Suppressor macrophage (primary cell): ENCODE results near the gene ZC3H7B.

Experiments
- DNase-seq, 4 experiments: peaks; one replicate each; pipeline ENCODE4 v3.0.0-alpha.2; 2020 to 2022

ZC3H7B gene

GRCh38 chr22:41332217-41332939 lies 31.1 kb downstream of the ZC3H7B start:
- no peak for DNase-seq

- no peak for DNase-seq
These were observed 32.5 kb downstream of the ZC3H7B start for GRCh38 chr22:41333806-41334205.

- no peak for DNase-seq
These were observed 32.9 kb downstream of the ZC3H7B start for GRCh38 chr22:41334215-41334614.

GRCh38 chr22:41334951-41335635 lies 33.8 kb downstream of the ZC3H7B start:
- peak in 2 of 4 experiments; percentile 3 to 13 for DNase-seq

DNA sequence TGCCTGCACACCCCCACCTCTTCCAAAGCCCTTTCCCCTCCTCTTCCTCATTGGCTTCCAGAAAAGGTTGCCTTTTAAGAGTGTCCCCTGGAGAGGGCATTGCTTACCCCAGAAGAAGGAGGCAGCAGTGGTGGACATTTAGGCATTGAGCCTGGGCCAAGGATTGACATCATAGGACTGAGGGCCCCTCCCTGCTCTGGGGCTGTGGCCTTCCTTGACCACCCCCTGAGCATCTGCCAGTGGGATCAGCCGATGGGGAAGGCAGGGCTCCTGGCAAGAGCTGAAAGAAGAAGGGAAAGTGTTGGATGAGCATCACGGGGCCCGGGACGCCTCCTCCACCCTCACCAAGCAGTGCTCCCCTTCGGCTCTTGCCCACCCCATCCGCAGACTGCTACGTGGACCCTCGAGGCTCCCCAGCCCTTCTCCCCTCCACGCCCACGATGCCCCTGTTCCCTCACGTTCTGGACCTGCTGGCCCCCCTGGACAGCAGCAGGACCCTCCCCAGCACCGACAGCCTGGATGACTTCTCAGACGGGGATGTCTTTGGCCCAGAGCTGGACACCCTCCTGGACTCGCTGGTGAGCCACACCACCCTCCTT lies 37.4 kb downstream of the ZC3H7B start:
- no peak for DNase-seq

DNA sequence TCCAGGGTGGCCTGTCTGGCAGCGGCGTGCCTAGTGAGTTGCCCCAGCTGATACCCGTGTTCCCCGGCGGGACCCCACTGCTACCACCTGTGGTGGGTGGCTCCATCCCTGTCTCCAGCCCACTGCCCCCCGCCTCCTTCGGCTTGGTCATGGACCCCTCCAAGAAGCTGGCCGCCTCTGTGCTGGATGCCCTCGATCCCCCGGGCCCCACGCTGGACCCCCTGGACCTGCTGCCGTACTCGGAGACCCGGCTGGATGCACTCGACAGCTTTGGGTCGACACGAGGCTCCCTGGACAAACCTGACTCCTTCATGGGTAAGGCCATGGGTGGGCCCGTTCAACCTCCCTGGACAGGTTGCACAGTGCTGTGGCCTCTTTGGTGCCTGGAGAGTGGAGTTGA lies 38.5 kb downstream of the ZC3H7B start:
- DNase-seq: no peak

GRCh38 chr22:41340357-41340756 lies 39.0 kb downstream of the ZC3H7B start:
- no peak for DNase-seq

DNA sequence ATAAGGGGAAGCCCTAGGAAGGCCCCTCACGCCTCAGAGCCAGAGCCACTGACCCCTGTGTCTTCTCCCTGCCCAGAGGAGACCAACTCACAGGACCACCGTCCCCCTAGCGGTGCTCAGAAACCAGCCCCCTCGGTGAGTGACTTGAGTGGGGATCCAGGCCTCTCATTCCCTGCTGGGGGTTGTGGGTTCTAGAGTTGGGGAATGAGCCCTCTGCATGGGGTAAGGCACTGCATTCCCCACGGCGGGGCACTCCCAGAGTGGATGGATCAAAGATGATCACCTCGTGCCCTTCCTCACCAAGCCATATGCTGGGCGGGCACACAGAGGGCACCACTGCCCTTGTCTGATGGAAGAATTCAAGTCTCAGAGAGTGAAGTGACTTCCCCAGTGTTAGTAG lies 39.7 kb downstream of the ZC3H7B start:
- DNase-seq: no peak

DNA sequence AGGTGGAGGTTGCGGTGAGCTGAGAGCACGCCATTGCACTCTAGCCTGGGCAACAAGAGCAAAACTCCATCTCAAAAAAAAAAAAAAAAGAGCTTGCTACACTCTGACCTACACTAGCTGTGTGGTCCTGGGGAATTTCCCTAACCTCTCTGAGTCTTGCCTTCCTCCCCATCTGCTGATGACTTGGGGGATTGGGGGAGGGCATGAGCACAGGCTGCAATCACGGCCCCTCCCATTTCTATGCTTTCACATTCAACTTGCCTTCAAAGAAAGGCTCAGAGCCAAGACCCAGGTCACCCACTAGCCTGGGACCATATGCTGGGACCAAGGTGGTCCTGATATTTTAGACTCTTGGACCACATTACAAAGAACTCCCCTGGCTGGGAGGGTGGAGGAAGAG lies 40.7 kb downstream of the ZC3H7B start:
- DNase-seq: no peak

DNA sequence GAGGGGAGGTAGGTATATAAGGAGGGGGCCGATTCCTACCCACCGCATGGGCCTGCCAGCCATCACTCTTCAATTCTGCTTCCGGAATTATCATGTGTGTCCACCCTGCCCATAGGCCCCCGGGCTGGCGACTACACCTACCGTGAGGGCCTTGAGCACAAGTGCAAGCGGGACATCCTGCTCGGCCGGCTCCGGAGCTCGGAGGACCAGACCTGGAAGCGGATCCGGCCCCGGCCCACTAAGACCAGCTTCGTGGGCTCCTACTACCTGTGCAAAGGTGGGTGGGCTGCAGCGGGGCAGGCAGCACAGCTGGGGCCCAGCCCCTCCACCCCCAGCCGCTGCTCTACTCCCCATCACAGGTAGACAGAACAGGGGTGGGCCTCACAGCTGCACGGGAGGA lies 42.0 kb downstream of the ZC3H7B start:
- no peak for DNase-seq

DNA sequence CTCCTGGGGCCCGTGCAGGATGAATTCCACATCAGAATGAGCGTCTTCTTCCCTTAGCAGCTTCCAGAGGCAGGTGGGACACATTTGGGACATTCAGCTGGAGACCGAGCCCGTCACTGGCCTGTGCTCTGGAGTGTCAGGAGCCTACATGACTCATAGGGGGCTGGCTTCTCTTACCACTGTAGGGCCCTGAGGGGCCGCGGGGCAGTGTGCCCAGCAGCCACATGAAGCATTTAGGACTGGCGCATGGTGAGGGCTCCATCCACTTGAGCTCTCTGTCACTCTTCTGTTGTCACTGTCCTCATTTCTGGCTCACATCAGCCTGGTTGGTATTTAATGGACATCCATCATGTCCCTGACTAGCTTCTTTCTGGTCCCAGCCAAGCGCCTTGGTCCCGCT lies 42.4 kb downstream of the ZC3H7B start:
- no peak for DNase-seq

DNA sequence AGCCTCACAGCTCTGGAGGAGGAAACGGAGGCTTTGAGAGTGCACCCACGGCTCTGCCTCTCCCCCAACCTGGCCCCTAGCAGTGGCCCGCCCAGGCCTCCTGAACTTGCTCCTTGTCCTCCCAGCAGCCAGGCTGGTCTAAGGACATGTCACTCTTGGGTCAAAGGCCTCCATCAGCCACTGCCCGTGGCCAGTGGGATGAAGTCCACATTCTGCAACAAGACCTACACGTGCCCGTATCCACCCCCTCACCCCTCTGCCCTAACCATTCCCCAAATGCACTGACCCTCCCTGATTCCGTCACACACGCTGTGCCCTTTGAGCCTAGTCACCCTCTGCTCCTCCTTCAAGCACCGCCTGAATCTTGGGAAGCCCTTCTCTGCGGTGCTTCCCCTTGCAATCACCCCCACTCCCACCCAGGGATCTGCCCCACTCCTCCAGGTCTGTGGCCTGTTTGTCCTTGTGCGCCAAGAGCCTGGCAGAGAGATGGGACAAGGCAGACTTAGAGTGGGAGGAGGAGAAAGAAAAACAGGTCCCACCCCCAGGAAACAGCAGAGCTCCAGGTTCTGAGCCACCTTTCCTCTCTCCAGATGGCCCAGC lies 43.0 kb downstream of the ZC3H7B start:
- DNase-seq: no peak

DNA sequence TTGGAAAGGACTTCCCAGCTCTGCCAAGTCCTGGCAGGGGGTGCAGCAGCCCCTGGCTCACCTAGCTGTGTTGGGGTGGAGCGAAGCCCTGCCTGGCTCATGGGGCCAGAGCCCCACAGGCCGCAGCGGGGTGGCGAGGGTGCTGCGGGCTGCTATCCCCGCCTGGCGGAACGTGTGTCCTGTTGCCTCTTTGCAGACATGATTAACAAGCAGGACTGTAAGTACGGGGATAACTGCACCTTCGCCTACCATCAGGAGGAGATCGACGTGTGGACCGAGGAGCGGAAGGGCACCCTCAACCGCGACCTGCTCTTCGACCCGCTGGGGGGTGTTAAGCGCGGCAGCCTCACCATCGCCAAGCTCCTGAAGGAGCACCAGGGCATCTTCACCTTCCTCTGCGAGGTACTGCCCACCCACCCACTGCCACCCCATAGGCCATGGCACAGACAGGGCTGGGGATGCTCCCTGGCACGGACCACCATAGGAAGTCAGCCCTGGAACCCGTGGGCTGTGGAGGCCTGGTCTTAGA lies 44.5 kb downstream of the ZC3H7B start:
- no peak for DNase-seq

- no peak for DNase-seq
These were observed 45.9 kb downstream of the ZC3H7B start for GRCh38 chr22:41347066-41347859.

- DNase-seq: no peak
These were observed 47.7 kb downstream of the ZC3H7B start for GRCh38 chr22:41348964-41349484.

DNA sequence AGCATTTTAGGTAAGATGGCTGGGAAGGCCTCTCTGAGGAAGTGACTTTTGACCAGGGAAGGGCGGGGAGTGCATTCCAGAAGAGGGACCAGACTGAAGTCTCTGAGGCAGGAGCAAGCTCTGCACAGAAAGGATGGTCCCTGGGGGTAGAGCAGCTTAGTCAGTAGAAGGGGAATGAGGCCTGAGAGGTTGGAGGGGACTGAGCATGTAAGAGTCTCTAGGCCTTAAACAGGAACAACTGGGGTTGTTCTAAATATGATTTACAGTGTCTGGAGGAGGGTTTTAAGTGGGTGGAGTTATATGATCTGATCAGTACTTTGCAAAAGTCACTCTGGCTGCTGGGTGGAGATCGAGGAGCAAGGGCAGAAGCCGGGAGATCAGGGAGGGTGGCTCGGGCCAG lies 48.8 kb downstream of the ZC3H7B start:
- DNase-seq: no peak

DNA sequence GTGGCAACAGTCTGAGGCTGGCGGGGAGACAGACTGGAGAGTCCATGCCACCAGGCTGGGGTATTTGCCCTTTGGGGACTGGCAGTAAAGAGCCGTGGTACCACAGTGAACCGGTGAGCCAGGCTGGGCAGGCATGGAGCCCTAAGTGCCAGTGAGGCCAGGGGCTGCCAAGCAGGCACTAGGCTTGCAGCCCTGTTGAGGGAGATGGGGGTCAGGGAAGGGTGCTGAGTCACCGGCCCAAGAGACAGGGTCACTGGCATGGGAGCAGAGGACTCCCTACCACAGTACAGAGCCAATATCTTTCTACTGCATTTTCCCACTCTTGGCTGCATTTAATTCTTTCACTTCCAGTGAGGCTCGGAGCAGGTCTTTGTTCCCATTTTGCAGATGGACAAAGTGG lies 49.7 kb downstream of the ZC3H7B start:
- DNase-seq: no peak

GRCh38 chr22:41352058-41352457 lies 50.7 kb downstream of the ZC3H7B start:
- DNase-seq: peak in 3 of 4 experiments; percentile 15 to 42 (median 17)

- peak; percentile 28 to 71 (median 60) for DNase-seq
These were observed 52.7 kb downstream of the ZC3H7B start for GRCh38 chr22:41353862-41354575.

DNA sequence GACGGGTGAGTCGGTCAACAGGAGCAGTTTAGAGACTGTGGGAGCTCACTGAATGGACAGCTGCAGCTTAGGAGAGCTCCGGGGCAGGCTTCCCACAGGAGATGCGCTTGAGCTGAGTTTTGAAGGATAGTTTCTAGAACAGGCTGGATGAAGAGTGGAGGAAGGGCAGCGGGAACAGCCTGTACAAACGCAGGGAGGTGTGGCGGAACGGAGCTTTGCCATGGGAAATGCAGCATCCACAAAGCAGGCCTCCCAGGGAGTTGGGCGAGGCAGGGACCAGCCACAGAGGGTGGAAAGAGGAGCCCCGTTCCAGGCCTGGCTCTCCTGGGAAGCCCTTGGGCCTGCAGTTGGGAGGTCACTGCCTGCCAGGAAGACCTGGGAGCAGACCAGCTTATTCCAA lies 53.7 kb downstream of the ZC3H7B start:
- no peak for DNase-seq

DNA sequence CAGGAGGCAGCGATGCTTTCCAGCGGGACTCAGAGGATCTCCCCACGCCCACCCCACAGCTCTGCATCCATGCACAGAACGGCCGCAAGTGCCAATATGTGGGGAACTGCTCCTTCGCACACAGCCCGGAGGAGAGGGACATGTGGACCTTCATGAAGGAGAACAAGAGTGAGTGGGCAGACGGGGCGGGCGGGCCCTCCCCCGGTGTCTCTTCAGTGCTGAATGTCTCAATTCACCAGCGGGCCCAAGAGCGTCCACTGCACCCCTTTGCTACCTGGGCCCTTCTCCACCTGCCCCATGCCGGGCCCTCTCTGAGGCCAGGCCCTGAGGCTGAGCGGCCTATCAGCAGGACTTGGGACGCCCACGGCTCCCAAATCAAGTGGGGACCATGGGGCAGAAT lies 54.6 kb downstream of the ZC3H7B start:
- DNase-seq: no peak
